HEK293T (cell line): ENCODE measurements around the gene HECTD1.

Experiments used
- CTCF ChIA-PET: fragments of 350-600 bp; formaldehyde crosslinking; extraction: SDS; loops from one replicate; lab custom pipeline; 2021; ENCODE audit warnings: antibody characterized with exemption, inconsistent platforms; lab: Yijun Ruan, JAX
- POLR2A ChIA-PET: fragments of 350-600 bp; formaldehyde crosslinking; extraction: SDS; loops from one replicate; lab custom pipeline; 2020; ENCODE audit warnings: antibody characterized with exemption, inconsistent platforms; lab: Yijun Ruan, JAX
- DNase-seq: peaks from one replicate; pipeline ENCODE4 v3.0.0; 2012; ENCODE audit warnings: mixed read lengths; ENCODE audit errors: extremely low spot score
- ARNT ChIP-seq: fragments of 450-650 bp; IDR thresholded peaks from 2 replicates; pipeline ENCODE4 v1.6.1; 2017; ENCODE audit warnings: mild to moderate bottlenecking
- BHLHE40 ChIP-seq: fragments of 450-650 bp; IDR thresholded peaks from 2 replicates; pipeline ENCODE4 v1.6.1; 2016; ENCODE audit warnings: mild to moderate bottlenecking, moderate library complexity, borderline replicate concordance
- CTBP1 ChIP-seq: fragments of 450-650 bp; IDR thresholded peaks from 2 replicates; pipeline ENCODE4 v1.6.1; 2016; ENCODE audit warnings: borderline replicate concordance
- ELF4 ChIP-seq: fragments of 450-650 bp; IDR thresholded peaks from 2 replicates; pipeline ENCODE4 v1.6.1; 2017; ENCODE audit warnings: antibody characterized with exemption
- FOXA1 ChIP-seq: fragments of 450-650 bp; IDR thresholded peaks from 2 replicates; pipeline ENCODE4 v1.6.1; 2016; ENCODE audit warnings: mild to moderate bottlenecking
- FOXK2 ChIP-seq: fragments of 450-650 bp; IDR thresholded peaks from 2 replicates; pipeline ENCODE4 v1.6.1; 2016; ENCODE audit warnings: mild to moderate bottlenecking
- FOXM1 ChIP-seq: fragments of 450-650 bp; IDR thresholded peaks from 2 replicates; pipeline ENCODE4 v1.6.1; 2017; ENCODE audit warnings: mild to moderate bottlenecking, borderline replicate concordance
- HDGF ChIP-seq: fragments of 450-650 bp; IDR thresholded peaks from 2 replicates; pipeline ENCODE4 v1.6.1; 2017; ENCODE audit warnings: antibody characterized with exemption, borderline replicate concordance
- L3MBTL2 ChIP-seq: fragments of 450-650 bp; conservative IDR thresholded peaks from 2 replicates; pipeline ENCODE4 v1.6.1; 2016; ENCODE audit warnings: mild to moderate bottlenecking
- LEF1 ChIP-seq: fragments of 450-650 bp; IDR thresholded peaks from 2 replicates; pipeline ENCODE4 v1.6.1; 2017; ENCODE audit warnings: mild to moderate bottlenecking, borderline replicate concordance
- NFRKB ChIP-seq: fragments of 450-650 bp; IDR thresholded peaks from 2 replicates; pipeline ENCODE4 v1.6.1; 2016; ENCODE audit warnings: mild to moderate bottlenecking, moderate library complexity
- SP1 ChIP-seq: fragments of 450-650 bp; IDR thresholded peaks from 2 replicates; pipeline ENCODE4 v1.6.1; 2017
- SUZ12 ChIP-seq: fragments of 450-650 bp; IDR thresholded peaks from 2 replicates; pipeline ENCODE4 v1.6.1; 2016; ENCODE audit warnings: mild to moderate bottlenecking
- TARDBP ChIP-seq: fragments of 450-650 bp; IDR thresholded peaks from 2 replicates; pipeline ENCODE4 v1.6.1; 2016
- ZNF384 ChIP-seq: fragments of 450-650 bp; IDR thresholded peaks from 2 replicates; pipeline ENCODE4 v1.6.1; 2016
- TF ChIP-seq, protein P1 (sequence below): fragments of 450-650 bp; IDR thresholded peaks from 2 replicates; pipeline ENCODE4 v1.6.1; 2016

Gene HECTD1

GRCh38 chr14:31122921-31123320, 84.7 kb downstream of the HECTD1 start:
- CTCF ChIA-PET: no interaction called here
- POLR2A ChIA-PET: no interaction called here
- DNase-seq: no peak
- TF ChIP-seq FOXA1 (no peak), HDGF (no peak), SP1 (no peak), FOXM1 (no peak), TARDBP (no peak), L3MBTL2 (no peak), ARNT (no peak), FOXK2 (no peak), SUZ12 (no peak), NFRKB (no peak), ELF4 (no peak), CTBP1 (no peak), LEF1 (no peak), ZNF384 (no peak), BHLHE40 (no peak)

DNA sequence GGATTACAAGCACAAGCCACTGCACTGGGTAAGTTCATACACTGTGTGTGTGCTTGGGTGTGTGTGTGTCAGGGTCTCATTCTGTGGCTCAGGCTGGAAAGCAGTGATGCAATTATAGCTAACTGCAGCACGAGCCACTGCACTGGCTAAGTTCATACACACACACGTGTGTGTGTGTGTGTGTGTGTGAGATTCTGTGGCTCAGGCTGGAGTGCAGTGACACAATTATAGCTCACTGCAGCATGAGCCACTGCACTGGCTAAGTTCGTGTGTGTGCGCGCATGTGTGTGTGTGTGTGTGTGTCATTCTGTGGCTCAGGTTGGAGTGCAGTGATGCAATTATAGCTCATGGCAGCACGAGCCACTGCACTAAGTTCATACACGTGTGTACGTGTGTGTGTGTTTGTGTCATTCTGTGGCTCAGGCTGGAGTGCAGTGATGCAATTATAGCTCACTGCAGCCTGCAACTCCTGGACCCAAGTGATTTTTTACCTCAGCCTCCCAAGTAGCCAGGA, 85.4 kb downstream of the HECTD1 start:
- ChIA-PET POLR2A (no interaction called here), CTCF (no interaction called here)
- DNase-seq: no peak
- TF ChIP-seq FOXA1: no peak
- no peak for TF ChIP-seq CTBP1
- TF ChIP-seq, protein P1, sequence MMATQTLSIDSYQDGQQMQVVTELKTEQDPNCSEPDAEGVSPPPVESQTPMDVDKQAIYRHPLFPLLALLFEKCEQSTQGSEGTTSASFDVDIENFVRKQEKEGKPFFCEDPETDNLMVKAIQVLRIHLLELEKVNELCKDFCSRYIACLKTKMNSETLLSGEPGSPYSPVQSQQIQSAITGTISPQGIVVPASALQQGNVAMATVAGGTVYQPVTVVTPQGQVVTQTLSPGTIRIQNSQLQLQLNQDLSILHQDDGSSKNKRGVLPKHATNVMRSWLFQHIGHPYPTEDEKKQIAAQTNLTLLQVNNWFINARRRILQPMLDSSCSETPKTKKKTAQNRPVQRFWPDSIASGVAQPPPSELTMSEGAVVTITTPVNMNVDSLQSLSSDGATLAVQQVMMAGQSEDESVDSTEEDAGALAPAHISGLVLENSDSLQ: no peak
- no peak for TF ChIP-seq SUZ12
- no peak for TF ChIP-seq FOXK2
- no peak for TF ChIP-seq HDGF

- TF ChIP-seq BHLHE40 (no peak), HDGF (no peak), TARDBP (no peak), LEF1 (no peak), ELF4 (no peak), ZNF384 (no peak), CTBP1 (no peak), ARNT (no peak), L3MBTL2 (no peak), FOXM1 (no peak), FOXA1 (no peak), FOXK2 (no peak), SP1 (no peak), NFRKB (no peak), SUZ12 (no peak)
- TF ChIP-seq, protein P1: no peak
- no peak for DNase-seq
- ChIA-PET CTCF (no interaction called here), POLR2A (no interaction called here)
Observed at GRCh38 chr14:31118892-31119291, 88.7 kb downstream of the HECTD1 start.

- TF ChIP-seq LEF1 (no peak), TARDBP (no peak), NFRKB (no peak), BHLHE40 (no peak), FOXK2 (no peak), FOXA1 (no peak), ELF4 (no peak), HDGF (no peak), SP1 (no peak), L3MBTL2 (no peak), CTBP1 (no peak), ZNF384 (no peak), SUZ12 (no peak), ARNT (no peak), FOXM1 (no peak)
- TF ChIP-seq, protein P1: no peak
- ChIA-PET POLR2A (no interaction called here), CTCF (no interaction called here)
- DNase-seq: no peak
Observed at GRCh38 chr14:31113794-31114193, 93.8 kb downstream of the HECTD1 start.

GRCh38 chr14:31110872-31111271, 96.7 kb downstream of the HECTD1 start:
- CTCF ChIA-PET: no interaction called here
- POLR2A ChIA-PET: no interaction called here
- no peak for DNase-seq
- TF ChIP-seq SUZ12: no peak

GRCh38 chr14:31109257-31109656, 98.3 kb downstream of the HECTD1 start:
- DNase-seq: no peak
- TF ChIP-seq, protein P1: no peak
- TF ChIP-seq CTBP1 (no peak), TARDBP (no peak), FOXM1 (no peak)
- CTCF ChIA-PET: interaction anchor here (0.6 kb wide), 1 partner anchor 223 kb away, joined by 3 read pairs; no protein-coding TSS in a partner anchor
- POLR2A ChIA-PET: no interaction called here

DNA sequence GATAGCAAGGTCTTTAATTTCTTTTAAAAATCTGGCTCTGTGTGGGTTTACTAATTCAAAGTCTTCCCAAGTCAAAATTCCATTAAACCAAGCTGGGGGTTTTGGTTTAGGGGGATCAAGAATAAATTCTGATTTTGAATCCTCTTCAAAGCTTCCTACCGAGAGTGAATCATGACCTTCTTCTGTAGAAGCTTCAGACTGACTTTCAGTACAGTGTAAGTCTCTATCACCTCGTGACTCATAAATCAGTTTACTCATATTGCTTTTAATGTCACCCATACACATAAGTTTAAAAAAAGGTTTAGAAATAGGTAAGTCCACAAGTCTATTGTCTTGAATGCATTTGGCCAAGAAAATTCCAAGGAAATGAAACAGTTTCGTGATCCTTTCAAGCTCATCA, 100.8 kb downstream of the HECTD1 start:
- DNase-seq: no peak
- POLR2A ChIA-PET: no interaction called here
- CTCF ChIA-PET: no interaction called here
- TF ChIP-seq HDGF: no peak
- TF ChIP-seq FOXA1: no peak
- TF ChIP-seq ARNT: no peak
- no peak for TF ChIP-seq FOXK2
- no peak for TF ChIP-seq L3MBTL2
- TF ChIP-seq TARDBP: no peak
- no peak for TF ChIP-seq SUZ12
- no peak for TF ChIP-seq NFRKB
- no peak for TF ChIP-seq SP1
- TF ChIP-seq LEF1: no peak
- TF ChIP-seq ZNF384: no peak
- TF ChIP-seq, protein P1: no peak
- no peak for TF ChIP-seq CTBP1
- TF ChIP-seq ELF4: no peak
- TF ChIP-seq BHLHE40: no peak
- TF ChIP-seq FOXM1: no peak
